ENCODE data around the gene DRAP1.

Gene DRAP1

GRCh38 chr11:65965986-65966762, 46.9 kb downstream of the DRAP1 start:
- DNase-seq = no peak

GRCh38 chr11:65967329-65967934, 48.2 kb downstream of the DRAP1 start:
- no peak for DNase-seq

GRCh38 chr11:65968600-65969482, 49.6 kb downstream of the DRAP1 start:
- DNase-seq = no peak

Measured in stimulated activated CD4-positive, alpha-beta T cell treated with anti-CD3 and anti-CD28 coated beads, Interleukin-15, amount 100 ng/mL, for 24 hours (primary cell).